C1 segment of cervical spinal cord (tissue), 14 donors: ENCODE results near the gene PLK5.

Experiments
- DNase-seq, 14 donors: peaks; one replicate each; lab custom pipeline; 2025; lab: John Stamatoyannopoulos, UW

Gene PLK5

GRCh38 chr19:1577090-1577928, 53.4 kb downstream of the PLK5 start:
- no peak for DNase-seq

- no peak for DNase-seq
Measured at GRCh38 chr19:1577929-1578618, 54.2 kb downstream of the PLK5 start.

- no peak for DNase-seq
Measured at GRCh38 chr19:1579222-1579621, 55.3 kb downstream of the PLK5 start.

- no peak for DNase-seq
Measured at GRCh38 chr19:1580382-1580781, 56.5 kb downstream of the PLK5 start.

- DNase-seq = no peak
Measured at GRCh38 chr19:1580957-1581356, 57.1 kb downstream of the PLK5 start.

GRCh38 chr19:1582201-1582600, 58.3 kb downstream of the PLK5 start:
- no peak for DNase-seq

- DNase-seq = no peak
Measured at GRCh38 chr19:1584500-1585242, 60.8 kb downstream of the PLK5 start.

- DNase-seq = no peak
Measured at GRCh38 chr19:1585243-1585580, 61.3 kb downstream of the PLK5 start.
